GM06990 (cell line): Measurements from ENCODE around the gene HMGXB3.

Experiments
- DNase-seq: peaks from one replicate; pipeline ENCODE4 v3.0.0-alpha.2; 2011; ENCODE audit not compliant: insufficient read length; ENCODE audit errors: extremely low read depth
- H3K27me3 ChIP-seq: replicated peaks from 2 replicates; pipeline ENCODE4 v1.6.0; 2011; ENCODE audit warnings: low read length; ENCODE audit not compliant: control insufficient read depth, insufficient read depth
- H3K36me3 ChIP-seq: 2 replicates; pipeline ENCODE4 v1.5.1; 2011; ENCODE audit warnings: low read length; ENCODE audit not compliant: control insufficient read depth, insufficient read depth
- H3K4me3 ChIP-seq: replicated peaks from 2 replicates; pipeline ENCODE4 v1.5.1; 2011; ENCODE audit warnings: low read depth, mild to moderate bottlenecking, control low read depth, low read length
- TF ChIP-seq, protein P1 (sequence below): IDR thresholded peaks from 2 replicates; pipeline ENCODE4 v1.5.1; 2011; ENCODE audit warnings: low read length, control low read depth, mild to moderate bottlenecking, inconsistent platforms; ENCODE audit not compliant: insufficient read depth, poor library complexity, severe bottlenecking

Gene HMGXB3

DNA sequence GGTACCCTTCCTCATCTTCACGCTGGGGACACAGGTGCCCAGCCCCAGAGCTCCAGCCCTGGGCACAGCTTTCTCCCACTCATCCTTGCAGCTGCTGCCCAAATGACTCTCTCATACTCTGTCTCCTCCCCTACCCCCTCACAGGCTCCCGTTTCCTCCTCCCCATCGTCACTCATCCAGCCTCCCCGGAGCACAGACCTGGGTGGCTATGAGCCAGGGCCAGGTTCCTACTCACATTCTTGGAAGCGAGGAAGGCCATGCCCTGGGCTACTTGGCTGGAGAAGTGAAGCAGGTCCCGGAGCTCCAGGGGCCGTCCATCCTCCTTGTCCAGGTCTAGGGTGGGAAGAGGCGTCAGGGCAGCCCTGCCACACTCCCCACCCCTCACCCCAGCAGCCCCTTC is 56.5 kb downstream of the HMGXB3 start:
- Histone ChIP-seq H3K4me3 (no peak overlapping the region), H3K27me3 (no peaks in the 10 kb centered on the region), H3K36me3 (peaks cover 24% of the 10 kb centered on the region)
- DNase-seq: no peak
- TF ChIP-seq, protein P1, sequence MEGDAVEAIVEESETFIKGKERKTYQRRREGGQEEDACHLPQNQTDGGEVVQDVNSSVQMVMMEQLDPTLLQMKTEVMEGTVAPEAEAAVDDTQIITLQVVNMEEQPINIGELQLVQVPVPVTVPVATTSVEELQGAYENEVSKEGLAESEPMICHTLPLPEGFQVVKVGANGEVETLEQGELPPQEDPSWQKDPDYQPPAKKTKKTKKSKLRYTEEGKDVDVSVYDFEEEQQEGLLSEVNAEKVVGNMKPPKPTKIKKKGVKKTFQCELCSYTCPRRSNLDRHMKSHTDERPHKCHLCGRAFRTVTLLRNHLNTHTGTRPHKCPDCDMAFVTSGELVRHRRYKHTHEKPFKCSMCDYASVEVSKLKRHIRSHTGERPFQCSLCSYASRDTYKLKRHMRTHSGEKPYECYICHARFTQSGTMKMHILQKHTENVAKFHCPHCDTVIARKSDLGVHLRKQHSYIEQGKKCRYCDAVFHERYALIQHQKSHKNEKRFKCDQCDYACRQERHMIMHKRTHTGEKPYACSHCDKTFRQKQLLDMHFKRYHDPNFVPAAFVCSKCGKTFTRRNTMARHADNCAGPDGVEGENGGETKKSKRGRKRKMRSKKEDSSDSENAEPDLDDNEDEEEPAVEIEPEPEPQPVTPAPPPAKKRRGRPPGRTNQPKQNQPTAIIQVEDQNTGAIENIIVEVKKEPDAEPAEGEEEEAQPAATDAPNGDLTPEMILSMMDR: no peak

DNA sequence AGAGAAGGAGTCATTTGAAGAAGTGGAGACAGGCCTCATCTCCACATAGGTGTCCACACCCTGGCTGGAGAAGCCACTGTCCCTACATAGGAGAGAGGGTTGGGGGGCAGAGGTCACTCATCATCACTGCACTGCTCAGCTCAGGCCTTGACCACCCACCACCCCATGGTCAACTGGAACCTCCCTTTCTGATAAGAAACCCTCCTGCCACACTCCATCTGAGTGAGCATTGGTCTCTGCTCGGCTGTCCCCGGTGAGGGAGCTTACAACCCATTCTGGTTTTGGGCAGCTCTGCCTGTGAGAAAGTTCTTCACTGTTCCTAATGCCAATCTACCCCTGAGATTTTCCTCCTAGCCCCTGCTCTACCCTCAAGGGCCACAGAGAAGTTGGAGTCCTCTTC is 57.0 kb downstream of the HMGXB3 start:
- H3K27me3 ChIP-seq: no peaks in the 10 kb centered on the region
- H3K4me3 ChIP-seq: no peak overlapping the region
- no peak for DNase-seq
- TF ChIP-seq, protein P1: no peak
- H3K36me3 ChIP-seq: peaks cover 20% of the 10 kb centered on the region

DNA sequence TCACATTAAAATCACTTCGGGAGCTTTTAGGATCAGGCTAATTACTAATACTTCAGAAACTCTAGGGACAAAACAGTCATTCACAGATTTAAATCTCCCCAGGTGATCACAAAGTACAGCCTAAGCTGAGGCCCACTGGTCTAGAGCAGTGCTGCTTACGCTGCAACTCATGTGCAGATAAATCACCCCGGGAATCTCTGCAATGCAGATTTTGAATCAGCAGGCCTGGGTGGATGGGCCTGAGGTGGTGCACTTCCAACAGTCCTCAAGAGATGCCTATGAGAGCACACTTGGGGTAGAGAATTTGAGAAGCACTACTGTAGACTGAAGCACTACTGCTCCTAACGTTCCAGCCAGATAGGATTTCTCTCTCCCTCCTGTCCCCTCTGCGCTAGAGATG is 57.5 kb downstream of the HMGXB3 start:
- Histone ChIP-seq H3K27me3 (no peaks in the 10 kb centered on the region), H3K4me3 (no peak overlapping the region), H3K36me3 (peaks cover 16% of the 10 kb centered on the region)
- no peak for DNase-seq
- TF ChIP-seq, protein P1: no peak

DNA sequence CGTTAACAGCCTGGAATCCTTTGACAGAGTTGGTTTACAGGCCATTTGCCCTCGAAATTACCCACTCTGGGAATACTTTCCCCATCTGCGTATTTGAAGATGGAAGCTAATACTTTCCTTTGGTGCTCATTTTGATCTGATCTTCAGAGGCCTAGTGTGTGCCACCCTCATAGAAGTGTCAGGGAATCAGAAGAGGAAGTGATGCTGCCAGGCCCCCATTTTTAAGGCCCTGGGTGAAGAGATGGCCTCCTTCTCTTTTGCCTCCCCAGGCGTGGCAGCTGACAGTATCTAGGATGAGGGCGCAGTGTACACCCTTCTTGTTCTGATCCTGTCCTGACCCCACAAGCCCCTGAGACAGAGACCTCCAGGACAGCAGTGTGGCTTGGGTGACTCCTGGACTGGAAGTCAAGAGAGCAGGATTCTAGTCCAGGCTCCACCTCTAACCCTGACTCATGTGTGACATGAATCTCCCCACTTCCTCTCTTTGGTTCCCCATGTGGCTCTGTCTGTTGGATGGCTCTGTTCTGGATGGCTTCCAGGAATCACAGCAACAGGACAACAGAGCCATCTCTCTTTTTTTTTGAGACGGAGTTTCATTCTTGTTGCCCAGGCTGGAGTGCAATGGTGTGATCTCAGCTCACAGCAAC is 58.1 kb downstream of the HMGXB3 start:
- Histone ChIP-seq H3K36me3 (peaks cover 9% of the 10 kb centered on the region), H3K4me3 (no peak overlapping the region), H3K27me3 (no peaks in the 10 kb centered on the region)
- TF ChIP-seq, protein P1: no peak
- no peak for DNase-seq

DNA sequence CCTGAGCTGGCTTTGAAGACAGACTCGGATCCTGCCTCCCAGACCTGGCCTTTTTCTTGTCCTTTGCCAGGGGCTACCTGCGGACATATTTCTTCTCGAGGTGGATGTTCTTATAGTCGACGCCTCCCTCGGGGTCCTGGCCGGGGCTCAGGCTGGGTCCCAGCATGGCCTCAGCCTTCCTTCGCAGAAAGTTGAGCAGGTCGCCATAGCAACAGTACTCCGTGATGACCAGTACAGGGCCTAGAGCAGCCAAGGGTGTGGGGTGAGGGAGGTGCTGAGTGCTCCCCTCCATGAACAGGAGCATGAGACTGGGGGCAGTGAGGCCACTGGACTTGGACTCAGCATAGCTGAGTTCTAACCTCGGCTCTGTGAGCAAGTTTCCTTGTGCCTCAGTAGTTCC is 59.1 kb downstream of the HMGXB3 start:
- H3K36me3 ChIP-seq: peaks cover 7% of the 10 kb centered on the region
- DNase-seq: no peak
- no peak overlapping the region for H3K4me3 ChIP-seq
- TF ChIP-seq, protein P1: no peak
- H3K27me3 ChIP-seq: no peaks in the 10 kb centered on the region

DNA sequence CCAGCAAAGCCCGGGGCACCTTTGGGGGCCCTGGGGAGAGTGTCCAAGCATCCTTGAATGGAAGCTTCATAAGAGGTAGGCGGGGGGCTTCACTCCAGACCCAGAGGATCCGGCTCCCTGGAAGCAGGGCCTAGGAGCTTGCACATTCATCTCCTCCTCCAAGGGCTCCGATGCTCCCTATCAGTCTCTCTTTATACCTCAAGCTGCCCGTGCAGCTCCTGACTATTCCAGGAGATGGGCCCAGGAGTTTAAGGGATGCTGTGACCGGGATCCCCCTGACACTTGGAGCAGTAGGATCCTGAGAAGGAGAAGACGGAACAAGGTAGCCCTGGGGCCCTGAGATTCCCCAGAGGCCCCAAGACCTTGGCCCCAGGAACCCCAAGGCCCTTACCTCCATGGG is 59.9 kb downstream of the HMGXB3 start:
- no peaks in the 10 kb centered on the region for H3K27me3 ChIP-seq
- TF ChIP-seq, protein P1: no peak
- H3K4me3 ChIP-seq: no peak overlapping the region
- peaks cover 2% of the 10 kb centered on the region for H3K36me3 ChIP-seq
- no peak for DNase-seq
